Caki2 (cell line): ENCODE results near the gene RELL1. TPM values are rescaled to one million over a fixed set of nuclear protein-coding genes. Genes with fewer than 3 reads are reported as not detected.
A peak's percentile ranks its signal among the peaks of the same experiment; 100 is the strongest.

Experiments used
- DNase-seq: peaks from one replicate; pipeline ENCODE4 v3.0.0-alpha.2; 2015; ENCODE audit warnings: low read depth
- in situ Hi-C: cut with HindIII; loops from 2 replicates; pipeline ENCODE4 v1.10.0; 2016; ENCODE audit warnings: low sequenced_read_pairs, low pct_unique_long_range_greater_than_20kb, mixed read lengths
- total RNA-seq: library from RNA; depleted of rRNA; stranded (reverse); fragments of >200 nt; shearing (Covaris generic); gene quantifications from 2 replicates; pipeline ENCODE4 v1.2.3, GENCODE V29; 2014; ENCODE audit warnings: low replicate concordance

RELL1 gene
- total RNA-seq, 1 experiment from 2014 or later = 57.7 TPM

- DNase-seq = no peak
- in situ Hi-C loops = no loop called here
Observed at GRCh38 chr4:37650481-37650880, 35.7 kb downstream of the RELL1 start.

- no peak for DNase-seq
- in situ Hi-C loops = no loop called here
Observed at GRCh38 chr4:37649268-37649667, 36.9 kb downstream of the RELL1 start.

DNA sequence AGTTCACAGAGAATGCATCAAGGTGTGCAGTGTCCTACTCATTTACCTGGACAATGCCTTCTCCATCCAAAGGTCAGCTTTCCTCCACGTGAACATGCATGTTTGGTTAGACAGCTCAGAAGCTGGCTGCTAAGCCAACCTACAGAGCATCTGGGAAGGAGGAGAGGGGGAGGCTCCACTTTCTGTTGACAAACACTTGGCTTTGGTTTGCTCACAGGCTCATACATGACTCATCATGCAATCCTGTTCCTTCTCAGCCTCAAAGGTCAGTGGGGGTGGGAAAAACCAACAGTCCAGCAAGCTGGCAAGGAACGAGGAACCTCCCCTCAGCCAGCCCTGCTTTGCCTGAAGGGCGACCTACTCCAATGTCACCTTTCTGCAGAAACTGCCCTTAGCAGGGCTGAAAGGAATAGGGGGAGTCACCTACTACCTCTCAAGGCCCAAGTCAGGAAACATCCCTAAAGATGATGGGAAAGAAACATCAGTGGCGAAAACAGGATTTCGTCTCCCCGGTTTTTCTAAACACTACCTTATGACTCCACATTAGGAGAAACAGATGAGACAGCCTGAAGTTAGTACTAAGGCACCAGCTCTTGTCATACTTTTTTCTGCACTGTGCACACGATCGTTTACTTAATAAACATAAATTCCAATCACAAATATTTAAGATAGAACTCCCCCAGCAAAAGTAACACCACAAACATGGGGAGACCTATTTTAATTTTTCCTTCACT is 37.9 kb downstream of the RELL1 start:
- peak; percentile 86 for DNase-seq
- in situ Hi-C loops = no loop called here

- DNase-seq = no peak
- in situ Hi-C loops = no loop called here
Observed at GRCh38 chr4:37646247-37646646, 39.9 kb downstream of the RELL1 start.

- in situ Hi-C loops = no loop called here
Observed at GRCh38 chr4:37645736-37646135, 40.4 kb downstream of the RELL1 start.

GRCh38 chr4:37644962-37645361 is 41.2 kb downstream of the RELL1 start:
- in situ Hi-C loops = no loop called here
- DNase-seq = no peak

More at GRCh38 chr4:37645736-37646135, 40.4 kb downstream of the RELL1 start:
- no peak for DNase-seq

- in situ Hi-C loops = no loop called here
Observed at GRCh38 chr4:37641886-37642849, 44.0 kb downstream of the RELL1 start.

DNA sequence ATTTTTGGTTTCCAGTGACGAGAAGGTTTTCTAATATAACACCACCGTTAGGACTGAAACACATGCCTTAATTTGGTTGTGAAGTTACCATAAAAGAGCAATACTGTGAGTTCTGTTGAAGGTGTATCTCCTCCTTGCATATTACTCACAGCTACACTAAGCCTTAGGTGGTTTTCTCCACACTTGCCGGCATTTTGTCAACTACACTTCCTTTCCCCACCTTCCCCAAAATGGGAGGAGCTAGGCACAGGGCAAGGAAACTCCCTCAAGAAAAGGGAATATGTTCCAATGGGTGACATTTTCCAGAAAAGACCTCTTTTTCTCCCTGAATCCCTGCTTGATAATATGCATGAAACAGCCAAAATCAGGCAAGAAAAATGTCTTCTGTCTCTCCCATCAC is 44.8 kb downstream of the RELL1 start:
- no peak for DNase-seq
- in situ Hi-C loops = no loop called here

More at GRCh38 chr4:37641886-37642849, 44.0 kb downstream of the RELL1 start:
- DNase-seq = no peak

GRCh38 chr4:37639551-37640285 is 46.5 kb downstream of the RELL1 start:
- in situ Hi-C loops = no loop called here
- no peak for DNase-seq

GRCh38 chr4:37635155-37635554 is 51.0 kb downstream of the RELL1 start:
- in situ Hi-C loops = no loop called here
- DNase-seq = no peak

DNA sequence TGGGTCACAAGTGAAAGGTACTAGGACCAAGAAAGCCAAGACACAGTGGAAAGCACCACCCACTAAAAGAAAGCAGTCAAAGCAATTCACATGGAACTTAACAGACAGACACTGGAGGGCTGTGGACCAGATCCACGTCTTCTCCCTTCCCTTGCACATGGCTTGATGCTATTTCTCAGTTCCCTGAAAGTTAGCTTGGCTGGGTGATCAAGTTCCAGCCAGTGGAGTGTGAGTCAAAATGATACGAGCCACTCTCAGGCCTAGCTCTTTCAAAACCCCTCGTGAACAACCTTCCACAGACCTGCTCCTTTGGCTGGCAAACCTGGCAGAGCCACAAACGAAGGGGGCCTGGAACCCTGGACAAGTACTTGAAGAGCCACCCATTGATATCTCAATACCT is 52.0 kb downstream of the RELL1 start:
- in situ Hi-C loops = no loop called here
- no peak for DNase-seq

- no peak for DNase-seq
- in situ Hi-C loops = no loop called here
Observed at GRCh38 chr4:37632836-37633235, 53.3 kb downstream of the RELL1 start.

DNA sequence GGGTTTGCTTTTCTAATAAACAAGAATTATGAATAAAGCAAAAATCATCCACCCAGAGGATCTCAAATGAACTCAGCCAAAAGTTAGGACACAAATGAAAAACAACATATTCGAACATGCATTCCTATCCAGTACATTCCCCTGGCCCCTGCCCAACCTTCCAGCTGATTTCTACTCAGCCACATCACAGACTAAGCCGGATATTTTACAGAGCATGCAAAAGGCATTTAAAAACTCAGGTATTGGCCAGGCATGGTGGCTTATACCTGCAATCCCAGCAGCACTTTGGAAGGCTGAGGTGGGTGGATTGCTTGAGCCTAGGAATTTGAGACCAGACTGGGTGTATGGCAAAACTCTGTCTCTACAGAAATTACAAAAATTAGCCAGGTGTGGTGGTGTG is 54.6 kb downstream of the RELL1 start:
- in situ Hi-C loops = no loop called here

GRCh38 chr4:37629713-37630112 is 56.5 kb downstream of the RELL1 start:
- in situ Hi-C loops = no loop called here

More for the DNA sequence above, 54.6 kb downstream of the RELL1 start:
- DNase-seq = no peak

GRCh38 chr4:37628977-37629609 is 57.1 kb downstream of the RELL1 start:
- in situ Hi-C loops = no loop called here
- DNase-seq = peak; percentile 48

More at GRCh38 chr4:37629713-37630112, 56.5 kb downstream of the RELL1 start:
- no peak for DNase-seq

GRCh38 chr4:37627263-37627662 is 58.9 kb downstream of the RELL1 start:
- in situ Hi-C loops = no loop called here

DNA sequence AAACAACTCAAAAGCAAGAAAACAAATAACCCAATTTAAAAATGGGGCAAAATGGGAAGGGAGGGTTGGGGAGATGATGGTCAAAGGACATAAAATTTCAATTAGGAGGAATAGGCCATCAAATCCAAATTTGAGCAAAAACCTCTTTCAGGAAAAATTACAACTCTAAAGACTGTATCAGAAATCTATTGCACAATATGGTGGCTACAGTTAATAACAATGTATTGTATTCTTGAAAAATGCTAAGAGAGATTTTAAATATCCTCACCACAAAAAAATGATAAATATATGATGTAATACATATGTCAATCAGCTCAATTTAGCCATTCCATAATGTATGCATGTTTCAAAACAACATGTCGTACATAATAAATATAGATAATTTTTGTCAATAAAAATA is 60.7 kb downstream of the RELL1 start:
- in situ Hi-C loops = no loop called here
- no peak for DNase-seq

More at GRCh38 chr4:37627263-37627662, 58.9 kb downstream of the RELL1 start:
- no peak for DNase-seq

GRCh38 chr4:37623940-37624339 is 62.2 kb downstream of the RELL1 start:
- DNase-seq = no peak
- in situ Hi-C loops = no loop called here
